HG02938 (cell line): ENCODE data around the gene ANO7.

Experiments used
- ATAC-seq: cut with Tn5 transposase; IDR thresholded peaks from one replicate; pipeline ENCODE4 v1.9.1; 2021; ENCODE audit warnings: mild to moderate bottlenecking, moderate library complexity; ENCODE audit not compliant: unreplicated experiment

Gene ANO7

GRCh38 chr2:241226723-241227572, 38.5 kb downstream of the ANO7 start:
- no peak for ATAC-seq

GRCh38 chr2:241227594-241227993, 39.1 kb downstream of the ANO7 start:
- ATAC-seq, result no peak

GRCh38 chr2:241228081-241228859, 39.8 kb downstream of the ANO7 start:
- ATAC-seq, result no peak

GRCh38 chr2:241228860-241229516, 40.5 kb downstream of the ANO7 start:
- no peak for ATAC-seq

GRCh38 chr2:241229563-241230401, 41.3 kb downstream of the ANO7 start:
- no peak for ATAC-seq

GRCh38 chr2:241230435-241230834, 42.0 kb downstream of the ANO7 start:
- ATAC-seq, result no peak

- no peak for ATAC-seq
Measured at GRCh38 chr2:241232736-241233575, 44.5 kb downstream of the ANO7 start.

GRCh38 chr2:241234066-241234790, 45.8 kb downstream of the ANO7 start:
- ATAC-seq, result no peak

GRCh38 chr2:241234962-241235740, 46.7 kb downstream of the ANO7 start:
- no peak for ATAC-seq

- ATAC-seq, result no peak
Measured at GRCh38 chr2:241235859-241236593, 47.5 kb downstream of the ANO7 start.

- ATAC-seq, result no peak
Measured at GRCh38 chr2:241237047-241237446, 48.6 kb downstream of the ANO7 start.

GRCh38 chr2:241237949-241238371, 49.5 kb downstream of the ANO7 start:
- ATAC-seq, result no peak

- ATAC-seq, result no peak
Measured at GRCh38 chr2:241238693-241239198, 50.3 kb downstream of the ANO7 start.

GRCh38 chr2:241239552-241240202, 51.2 kb downstream of the ANO7 start:
- no peak for ATAC-seq

- ATAC-seq, result no peak
Measured at GRCh38 chr2:241240320-241241004, 52.0 kb downstream of the ANO7 start.

GRCh38 chr2:241241669-241242068, 53.2 kb downstream of the ANO7 start:
- ATAC-seq, result no peak
